ENCODE results near the gene AURKAIP1.

DNA sequence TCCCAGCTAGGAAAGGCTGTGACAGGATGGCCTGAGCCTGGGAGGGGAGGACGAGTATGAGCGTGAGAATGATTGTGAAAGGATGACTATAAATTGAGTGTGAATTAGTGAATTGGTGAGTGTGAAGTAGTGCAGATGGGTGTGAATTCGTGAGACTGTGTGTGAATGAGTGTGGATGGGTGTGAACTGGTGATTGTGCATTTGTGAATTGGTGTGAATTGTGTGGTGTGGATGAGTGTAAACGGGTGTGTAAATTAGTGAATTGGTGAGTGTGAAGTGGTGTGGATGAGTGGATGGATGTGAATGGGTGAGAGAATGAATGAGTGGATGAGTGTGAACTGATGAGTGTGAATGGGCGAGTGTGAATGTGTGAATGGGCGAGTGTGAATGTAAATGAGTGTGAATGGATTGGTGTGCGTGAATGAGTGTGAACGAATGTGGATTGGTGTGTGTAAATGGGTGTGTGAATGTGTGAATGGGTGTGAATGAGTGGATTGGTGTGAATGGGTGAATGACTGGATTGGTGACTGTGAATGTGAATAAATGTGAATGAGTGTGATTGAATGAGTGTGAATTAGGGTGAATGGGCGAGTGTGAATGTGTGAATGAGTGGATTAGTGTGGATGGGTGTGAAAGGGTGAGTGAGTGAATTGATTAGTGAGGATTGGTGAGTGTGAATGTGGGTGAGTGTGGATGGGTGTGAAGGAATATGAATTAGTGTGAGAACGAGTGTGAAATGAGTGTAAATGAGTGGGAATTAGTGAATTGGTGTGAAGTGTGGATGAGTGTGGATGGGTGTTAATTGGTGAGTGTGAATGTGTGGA lies 8.9 kb downstream of the AURKAIP1 start:
- TF ChIP-seq, protein P1, sequence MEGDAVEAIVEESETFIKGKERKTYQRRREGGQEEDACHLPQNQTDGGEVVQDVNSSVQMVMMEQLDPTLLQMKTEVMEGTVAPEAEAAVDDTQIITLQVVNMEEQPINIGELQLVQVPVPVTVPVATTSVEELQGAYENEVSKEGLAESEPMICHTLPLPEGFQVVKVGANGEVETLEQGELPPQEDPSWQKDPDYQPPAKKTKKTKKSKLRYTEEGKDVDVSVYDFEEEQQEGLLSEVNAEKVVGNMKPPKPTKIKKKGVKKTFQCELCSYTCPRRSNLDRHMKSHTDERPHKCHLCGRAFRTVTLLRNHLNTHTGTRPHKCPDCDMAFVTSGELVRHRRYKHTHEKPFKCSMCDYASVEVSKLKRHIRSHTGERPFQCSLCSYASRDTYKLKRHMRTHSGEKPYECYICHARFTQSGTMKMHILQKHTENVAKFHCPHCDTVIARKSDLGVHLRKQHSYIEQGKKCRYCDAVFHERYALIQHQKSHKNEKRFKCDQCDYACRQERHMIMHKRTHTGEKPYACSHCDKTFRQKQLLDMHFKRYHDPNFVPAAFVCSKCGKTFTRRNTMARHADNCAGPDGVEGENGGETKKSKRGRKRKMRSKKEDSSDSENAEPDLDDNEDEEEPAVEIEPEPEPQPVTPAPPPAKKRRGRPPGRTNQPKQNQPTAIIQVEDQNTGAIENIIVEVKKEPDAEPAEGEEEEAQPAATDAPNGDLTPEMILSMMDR (conservative IDR thresholded peaks at IDR 0.05 in 1 of 2, IDR thresholded peaks at IDR 0.05 in 1 of 2; ENCODE audit: low read depth in 1 of 2, low read length in 2 of 2), result no peak
- TF ChIP-seq EZH2 (IDR thresholded peaks at IDR 0.05; ENCODE audit: low read length, missing control alignments), result no peak
